Measurements from ENCODE around the gene USP25.

GRCh38 chr21:15725949-15726348 lies 3.8 kb upstream of the USP25 start:
- TF ChIP-seq CTCF (IDR thresholded peaks at IDR 0.05), result no peak
- TF ChIP-seq POLR2A (IDR thresholded peaks at IDR 0.05), result no peak

Measured in testis (tissue), 2 donors.